Esophagus muscularis mucosa (tissue), 4 donors: ENCODE measurements around the gene TRIM38. TPM values are rescaled to one million over a fixed set of nuclear protein-coding genes. Genes with fewer than 3 reads are reported as not detected.

Source experiments
- DNase-seq: peaks from one replicate; pipeline ENCODE4 v3.0.0-alpha.2; 2017; ENCODE audit errors: extremely low spot score
- H3K27ac ChIP-seq, 4 donors: fragments of 200-600 bp; sonication (generic); replicated peaks in 1 of 4; 1 replicate in 3 of 4; 2 replicates in 1 of 4; pipeline ENCODE4 v1.5.1; 2016 to 2019; ENCODE audit warnings: mild to moderate bottlenecking in 1 of 4
- H3K27me3 ChIP-seq, 4 donors: fragments of 200-600 bp; sonication (generic); one replicate each; pipeline versions ENCODE4 v1.5.1 to v1.6.0; 2016 to 2019
- H3K36me3 ChIP-seq, 4 donors: fragments of 200-600 bp; sonication (generic); one replicate each; pipeline ENCODE4 v1.5.1; 2016 to 2019
- H3K4me1 ChIP-seq, 4 donors: fragments of 200-600 bp; sonication (generic); one replicate each; pipeline ENCODE4 v1.5.1; 2016 to 2019
- H3K4me3 ChIP-seq, 4 donors: fragments of 200-600 bp; sonication (generic); 1 replicate in 2 of 4; 2 replicates in 2 of 4; pipeline ENCODE4 v1.5.1; 2016 to 2019; ENCODE audit warnings: mild to moderate bottlenecking in 4 of 4, moderate library complexity in 1 of 4
- H3K9me3 ChIP-seq, 4 donors: fragments of 200-600 bp; sonication (generic); 1 replicate in 3 of 4; 2 replicates in 1 of 4; pipeline ENCODE4 v1.5.1; 2016 to 2019
- CTCF ChIP-seq, 3 experiments: fragments of 200-600 bp in 2 of 3; fragments of 450-650 bp in 1 of 3; sonication (generic) in 2 of 3; IDR thresholded peaks; one replicate each; pipeline ENCODE4 v1.5.1; 2017 to 2019; ENCODE audit warnings: antibody characterized with exemption in 3 of 3, mild to moderate bottlenecking in 2 of 3, moderate library complexity in 1 of 3
- EP300 ChIP-seq: sonication (generic); formaldehyde crosslinking; IDR thresholded peaks from one replicate; pipeline ENCODE4 v1.6.1; 2017; ENCODE audit warnings: antibody characterized with exemption
- POLR2A ChIP-seq: fragments of 450-650 bp; IDR thresholded peaks from one replicate; pipeline ENCODE4 v1.6.1; 2017; ENCODE audit warnings: antibody characterized with exemption, moderate library complexity, mild to moderate bottlenecking, low read depth
- POLR2AphosphoS5 ChIP-seq, 2 donors: sonication (generic); formaldehyde crosslinking; IDR thresholded peaks; one replicate each; pipeline ENCODE4 v1.6.1; 2017; ENCODE audit warnings: antibody characterized with exemption in 2 of 2
- WGBS: methylation state at CpG from one replicate; pipeline ENCODE4 v1.1.5; 2018; 5-methylcytosine and 5-hydroxymethylcytosine counted together
- intact Hi-C: fragments of 100-400 bp; cut with DNase I; formaldehyde crosslinking; loops from one replicate; pipeline ENCODE4 v1.15.1; 2023
- total RNA-seq, 4 donors: library from RNA; depleted of rRNA; stranded (reverse); fragments of >200 nt; gene quantifications; one replicate each; pipeline versions ENCODE4 v1.1.0 to v1.2.1, GENCODE V29; 2016

Gene TRIM38
- total RNA-seq, 4 donors from 2014 or later: 5.3 to 6.4 (median 5.9) TPM

- Histone ChIP-seq H3K4me3 (peak overlapping the region in 2 of 4 donors; percentile 66 to 78), H3K36me3 (no peaks in the 10 kb centered on the region), H3K9me3 (no peaks in the 10 kb centered on the region), H3K27me3 (no peaks in the 10 kb centered on the region), H3K27ac (peak overlapping the region; percentile 90 to 97 (median 94)), H3K4me1 (peaks cover 13 to 48% (median 31%) of the 10 kb centered on the region in 4 donors)
- 76% methylated on average over 17 of the region's 17 CpGs for WGBS
- TF ChIP-seq EP300 (peak; percentile 19), CTCF (IDR thresholded peaks at IDR 0.05) (no peak), POLR2AphosphoS5 (IDR thresholded peaks at IDR 0.05) (peak in 1 of 2 donors; percentile 83), POLR2A (no peak)
- intact Hi-C loops: loop anchor here (10.0 kb wide), 1 partner anchor 1810 kb away; a partner anchor contains a TSS
- DNase-seq: no peak
Measured at GRCh38 chr6:26025047-26025893, 62.7 kb downstream of the TRIM38 start.

GRCh38 chr6:26025894-26026832 is 63.6 kb downstream of the TRIM38 start:
- peak; percentile 28 for TF ChIP-seq EP300
- peak; percentile 82 to 83 (median 82) for TF ChIP-seq CTCF (IDR thresholded peaks at IDR 0.05)
- TF ChIP-seq POLR2A: no peak
- TF ChIP-seq POLR2AphosphoS5 (IDR thresholded peaks at IDR 0.05): peak in 1 of 2 donors; percentile 96
- Histone ChIP-seq H3K27ac (peak overlapping the region; percentile 90 to 97 (median 94)), H3K4me3 (peak overlapping the region; percentile 60 to 78 (median 69)), H3K4me1 (peaks cover 13 to 42% (median 31%) of the 10 kb centered on the region in 4 donors), H3K36me3 (no peaks in the 10 kb centered on the region), H3K27me3 (no peaks in the 10 kb centered on the region), H3K9me3 (no peaks in the 10 kb centered on the region)
- intact Hi-C loops: loop anchor here (2.0 to 10.0 kb wide), 2 partner anchors 29 to 1809 kb away; a partner anchor contains a TSS
- peak; percentile 97 for DNase-seq
- WGBS: under 1% methylated on average over 23 of the region's 23 CpGs

GRCh38 chr6:26026833-26027490 is 64.4 kb downstream of the TRIM38 start:
- Histone ChIP-seq H3K4me3 (peak overlapping the region; percentile 60 to 78 (median 69)), H3K27me3 (no peaks in the 10 kb centered on the region), H3K27ac (peak overlapping the region; percentile 90 to 97 (median 94)), H3K36me3 (no peaks in the 10 kb centered on the region), H3K9me3 (no peaks in the 10 kb centered on the region), H3K4me1 (peaks cover 19 to 46% (median 36%) of the 10 kb centered on the region in 4 donors)
- TF ChIP-seq CTCF (IDR thresholded peaks at IDR 0.05) (no peak), POLR2A (peak; percentile 87), POLR2AphosphoS5 (IDR thresholded peaks at IDR 0.05) (peak in 1 of 2 donors; percentile 100), EP300 (no peak)
- intact Hi-C loops: loop anchor here (2.0 to 10.0 kb wide), 2 partner anchors 28 to 1808 kb away; a partner anchor contains a TSS
- 2% methylated on average over 33 of the region's 44 CpGs for WGBS
- peak; percentile 97 for DNase-seq
